8988T (cell line): ENCODE data around the gene TSC22D4.
"Not testable (repeated sequence)": the region's sequence is repeated elsewhere in the genome, so short reads cannot be mapped to it uniquely, and the experiment has no call there.

Experiments used
- DNase-seq: peaks from one replicate; pipeline ENCODE4 v3.0.0; 2011

TSC22D4 gene

GRCh38 chr7:100478958-100479660 is at the start of gene TSC22D4:
TSC22D4 (minus strand) TSS chr7:100479214; CDS start chr7:100478038, 1,176 bp downstream.
- DNase-seq, result peak; percentile 82

- not testable (repeated sequence) for DNase-seq
These were observed 49.3 kb upstream of the TSC22D4 start for GRCh38 chr7:100528108-100528866.

- DNase-seq, result not testable (repeated sequence)
These were observed 44.2 kb upstream of the TSC22D4 start for GRCh38 chr7:100523192-100523591.

GRCh38 chr7:100521909-100522593 is 43.0 kb upstream of the TSC22D4 start:
- not testable (repeated sequence) for DNase-seq

- DNase-seq, result no peak
These were observed 42.1 kb upstream of the TSC22D4 start for GRCh38 chr7:100521076-100521475.

- DNase-seq, result no peak
These were observed 41.1 kb upstream of the TSC22D4 start for GRCh38 chr7:100520138-100520537.

GRCh38 chr7:100519580-100519979 is 40.6 kb upstream of the TSC22D4 start:
- no peak for DNase-seq

GRCh38 chr7:100517305-100517704 is 38.3 kb upstream of the TSC22D4 start:
- DNase-seq, result no peak

- DNase-seq, result no peak
These were observed 37.3 kb upstream of the TSC22D4 start for GRCh38 chr7:100516135-100516812.

- no peak for DNase-seq
These were observed 36.1 kb upstream of the TSC22D4 start for GRCh38 chr7:100515072-100515532.

GRCh38 chr7:100513212-100513810 is 34.3 kb upstream of the TSC22D4 start:
- no peak for DNase-seq

- no peak for DNase-seq
These were observed 31.6 kb upstream of the TSC22D4 start for GRCh38 chr7:100510437-100511239.

- DNase-seq, result no peak
These were observed 30.2 kb upstream of the TSC22D4 start for GRCh38 chr7:100509231-100509630.

GRCh38 chr7:100506356-100506923 is 27.4 kb upstream of the TSC22D4 start:
- no peak for DNase-seq

- DNase-seq, result no peak
These were observed 26.0 kb upstream of the TSC22D4 start for GRCh38 chr7:100504887-100505611.

- DNase-seq, result not testable (repeated sequence)
These were observed 25.0 kb upstream of the TSC22D4 start for GRCh38 chr7:100504031-100504430.

GRCh38 chr7:100500743-100501142 is 21.7 kb upstream of the TSC22D4 start:
- not testable (repeated sequence) for DNase-seq

GRCh38 chr7:100496509-100496908 is 17.5 kb upstream of the TSC22D4 start:
- no peak for DNase-seq

- no peak for DNase-seq
These were observed 14.7 kb upstream of the TSC22D4 start for GRCh38 chr7:100493476-100494264.
